ENCODE measurements around the gene ETNK1. TPM values are rescaled to one million over a fixed set of nuclear protein-coding genes. Genes with fewer than 3 reads are reported as not detected.
A peak's percentile ranks its signal among the peaks of the same experiment; 100 is the strongest.
"Not testable (repeated sequence)": the region's sequence is repeated elsewhere in the genome, so short reads cannot be mapped to it uniquely, and the experiment has no call there.

ETNK1 gene
- polyA plus RNA-seq, 1 experiment = 6.7 TPM

GRCh38 chr12:22684140-22685118, 59.5 kb downstream of the ETNK1 start:
- TF ChIP-seq CTCF (IDR thresholded peaks at IDR 0.05; ENCODE audit: insufficient read depth, low read depth, low read length) = peak; percentile 58
- H3K4me3 ChIP-seq (ENCODE audit: low read depth, low read length) = no peak overlapping the region
- H3K36me3 ChIP-seq (ENCODE audit: control insufficient read depth, insufficient read depth, low read length) = no peaks in the 10 kb centered on the region
- ChIA-PET CTCF (interaction anchor here (1.1 to 1.8 kb wide), 3 partner anchors 9 to 60 kb away, joined by 4 to 14 read pairs (median 4); partner anchors contain the start of gene ETNK1), POLR2A (interaction anchor here (0.7 kb wide), 1 partner anchor 148 kb away, joined by 4 read pairs; no protein-coding TSS in a partner anchor)
- no peak for DNase-seq (ENCODE audit: low read depth)
- no peaks in the 10 kb centered on the region for H3K27me3 ChIP-seq (ENCODE audit: control insufficient read depth, insufficient read depth, low read length)

GRCh38 chr12:22686193-22686592, 61.2 kb downstream of the ETNK1 start:
- DNase-seq (ENCODE audit: low read depth) = no peak
- no peaks in the 10 kb centered on the region for H3K27me3 ChIP-seq (ENCODE audit: control insufficient read depth, insufficient read depth, low read length)
- CTCF ChIA-PET = interaction anchor here (1.0 kb wide), 1 partner anchor 9 kb away, joined by 4 read pairs; no protein-coding TSS in a partner anchor
- no peak overlapping the region for H3K4me3 ChIP-seq (ENCODE audit: low read depth, low read length)
- no peak for TF ChIP-seq CTCF (IDR thresholded peaks at IDR 0.05; ENCODE audit: insufficient read depth, low read depth, low read length)
- H3K36me3 ChIP-seq (ENCODE audit: control insufficient read depth, insufficient read depth, low read length) = no peaks in the 10 kb centered on the region
- POLR2A ChIA-PET = interaction anchor here (0.6 kb wide), 1 partner anchor 18 kb away, joined by 3 read pairs; no protein-coding TSS in a partner anchor

GRCh38 chr12:22687361-22688076, 62.5 kb downstream of the ETNK1 start:
- H3K36me3 ChIP-seq (ENCODE audit: control insufficient read depth, insufficient read depth, low read length) = no peaks in the 10 kb centered on the region
- no peaks in the 10 kb centered on the region for H3K27me3 ChIP-seq (ENCODE audit: control insufficient read depth, insufficient read depth, low read length)
- ChIA-PET CTCF (no interaction called here), POLR2A (interaction anchor here (0.8 kb wide), 1 partner anchor 14 kb away, joined by 3 read pairs; no protein-coding TSS in a partner anchor)
- peak; percentile 41 for DNase-seq (ENCODE audit: low read depth)
- TF ChIP-seq CTCF (IDR thresholded peaks at IDR 0.05; ENCODE audit: insufficient read depth, low read depth, low read length) = no peak
- no peak overlapping the region for H3K4me3 ChIP-seq (ENCODE audit: low read depth, low read length)

- CTCF ChIA-PET = no interaction called here
- Histone ChIP-seq H3K36me3 (ENCODE audit: control insufficient read depth, insufficient read depth, low read length) (no peaks in the 10 kb centered on the region), H3K4me3 (ENCODE audit: low read depth, low read length) (no peak overlapping the region), H3K27me3 (ENCODE audit: control insufficient read depth, insufficient read depth, low read length) (no peaks in the 10 kb centered on the region)
- no peak for DNase-seq (ENCODE audit: low read depth)
- no peak for TF ChIP-seq CTCF (IDR thresholded peaks at IDR 0.05; ENCODE audit: insufficient read depth, low read depth, low read length)
- POLR2A ChIA-PET = interaction anchor here (0.6 kb wide), 1 partner anchor 208 kb away, joined by 22 read pairs; no protein-coding TSS in a partner anchor
Measured at GRCh38 chr12:22689876-22690275, 64.9 kb downstream of the ETNK1 start.

GRCh38 chr12:22691319-22691718, 66.3 kb downstream of the ETNK1 start:
- no peaks in the 10 kb centered on the region for H3K27me3 ChIP-seq (ENCODE audit: control insufficient read depth, insufficient read depth, low read length)
- CTCF ChIA-PET = no interaction called here

GRCh38 chr12:22692467-22692866, 67.5 kb downstream of the ETNK1 start:
- POLR2A ChIA-PET; DNase-seq (ENCODE audit: low read depth); H3K36me3 ChIP-seq (ENCODE audit: control insufficient read depth, insufficient read depth, low read length); H3K27me3 ChIP-seq (ENCODE audit: control insufficient read depth, insufficient read depth, low read length); H3K4me3 ChIP-seq (ENCODE audit: low read depth, low read length): not testable (repeated sequence)
- CTCF ChIA-PET = interaction anchor here (1.0 to 1.3 kb wide), 2 partner anchors 22 to 233 kb away, joined by 3 read pairs; no protein-coding TSS in a partner anchor

More at GRCh38 chr12:22691319-22691718, 66.3 kb downstream of the ETNK1 start:
- POLR2A ChIA-PET = no interaction called here
- TF ChIP-seq CTCF (IDR thresholded peaks at IDR 0.05; ENCODE audit: insufficient read depth, low read depth, low read length) = no peak
- no peak overlapping the region for H3K4me3 ChIP-seq (ENCODE audit: low read depth, low read length)
- H3K36me3 ChIP-seq (ENCODE audit: control insufficient read depth, insufficient read depth, low read length) = no peaks in the 10 kb centered on the region
- no peak for DNase-seq (ENCODE audit: low read depth)
